A549 (cell line): ENCODE results near the gene SPRTN.

ENCODE experiments used
- MYC ChIP-seq: IDR thresholded peaks from 2 replicates; pipeline ENCODE4 v1.6.1; 2012; ENCODE audit warnings: mild to moderate bottlenecking, inconsistent platforms, low read length, improper control_type of control experiment, borderline replicate concordance
- PBX3 ChIP-seq: IDR thresholded peaks from 2 replicates; pipeline ENCODE4 v1.6.1; 2012
- POLR2A ChIP-seq: IDR thresholded peaks from 2 replicates; pipeline ENCODE4 v1.6.1; 2012; ENCODE audit warnings: mild to moderate bottlenecking, low read length
- ZFP36 ChIP-seq: fragments of 450-650 bp; IDR thresholded peaks from 2 replicates; pipeline ENCODE4 v1.6.1; 2014; ENCODE audit warnings: borderline replicate concordance; ENCODE audit not compliant: partially characterized antibody

DNA sequence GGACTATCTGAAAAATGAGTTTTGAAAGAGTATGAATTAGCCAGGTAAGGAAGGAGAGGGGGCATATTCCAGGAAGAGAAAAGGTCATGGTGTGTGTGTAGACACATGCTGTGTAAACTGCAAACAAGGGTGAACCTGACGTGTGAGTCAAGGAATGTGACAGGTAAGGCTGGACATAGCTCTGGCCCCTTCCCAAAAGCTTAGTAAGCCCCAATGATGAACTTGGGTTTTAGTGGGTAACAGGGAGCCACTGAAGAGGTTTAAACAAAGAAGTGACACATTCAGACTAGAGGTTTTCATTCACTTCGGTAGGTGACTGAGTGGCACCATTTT lies 47.3 kb downstream of the SPRTN start:
- TF ChIP-seq PBX3 (no peak), ZFP36 (no peak), POLR2A (no peak), MYC (no peak)
